Measurements from ENCODE around the gene RGMA. TPM values are rescaled to one million over a fixed set of nuclear protein-coding genes. Genes with fewer than 3 reads are reported as not detected.

RGMA gene
- total RNA-seq, 1 donor from 2014 or later, result 5.7 TPM

GRCh38 chr15:93070132-93070531 is 18.9 kb downstream of the RGMA start:
- peaks cover 5% of the 10 kb centered on the region for H3K36me3 Mint-ChIP-seq (ENCODE audit: low read depth, unreplicated experiment)
- H3K9me3 Mint-ChIP-seq (ENCODE audit: unreplicated experiment), result no peaks in the 10 kb centered on the region
- no peak for DNase-seq (ENCODE audit: low spot score)
- peaks cover 6% of the 10 kb centered on the region for H3K4me1 Mint-ChIP-seq (ENCODE audit: unreplicated experiment)
- H3K27me3 Mint-ChIP-seq (ENCODE audit: unreplicated experiment), result peaks cover 11% of the 10 kb centered on the region
- no peak overlapping the region for H3K27ac Mint-ChIP-seq (ENCODE audit: unreplicated experiment)
- no peak overlapping the region for H3K4me3 Mint-ChIP-seq (ENCODE audit: unreplicated experiment)
- no peak for TF ChIP-seq CTCF (IDR thresholded peaks at IDR 0.05; ENCODE audit: unreplicated experiment)

GRCh38 chr15:93068581-93069199 is 20.3 kb downstream of the RGMA start:
- no peak for TF ChIP-seq CTCF (IDR thresholded peaks at IDR 0.05; ENCODE audit: unreplicated experiment)
- Mint-ChIP-seq H3K27ac (ENCODE audit: unreplicated experiment) (no peak overlapping the region), H3K36me3 (ENCODE audit: low read depth, unreplicated experiment) (peaks cover 5% of the 10 kb centered on the region)

GRCh38 chr15:93067649-93068085 is 21.3 kb downstream of the RGMA start:
- no peak overlapping the region for H3K4me3 Mint-ChIP-seq (ENCODE audit: unreplicated experiment)
- no peak overlapping the region for H3K27ac Mint-ChIP-seq (ENCODE audit: unreplicated experiment)
- DNase-seq (ENCODE audit: low spot score), result no peak
- H3K36me3 Mint-ChIP-seq (ENCODE audit: low read depth, unreplicated experiment), result peaks cover 5% of the 10 kb centered on the region
- H3K27me3 Mint-ChIP-seq (ENCODE audit: unreplicated experiment), result peaks cover 5% of the 10 kb centered on the region
- TF ChIP-seq CTCF (IDR thresholded peaks at IDR 0.05; ENCODE audit: unreplicated experiment), result no peak
- H3K4me1 Mint-ChIP-seq (ENCODE audit: unreplicated experiment), result peaks cover 8% of the 10 kb centered on the region
- H3K9me3 Mint-ChIP-seq (ENCODE audit: unreplicated experiment), result no peaks in the 10 kb centered on the region

More at GRCh38 chr15:93068581-93069199, 20.3 kb downstream of the RGMA start:
- DNase-seq (ENCODE audit: low spot score), result no peak
- Mint-ChIP-seq H3K4me1 (ENCODE audit: unreplicated experiment) (peaks cover 6% of the 10 kb centered on the region), H3K4me3 (ENCODE audit: unreplicated experiment) (no peak overlapping the region), H3K27me3 (ENCODE audit: unreplicated experiment) (peaks cover 7% of the 10 kb centered on the region), H3K9me3 (ENCODE audit: unreplicated experiment) (no peaks in the 10 kb centered on the region)

- Mint-ChIP-seq H3K27me3 (ENCODE audit: unreplicated experiment) (peaks cover 4% of the 10 kb centered on the region), H3K9me3 (ENCODE audit: unreplicated experiment) (no peaks in the 10 kb centered on the region), H3K4me3 (ENCODE audit: unreplicated experiment) (no peak overlapping the region), H3K4me1 (ENCODE audit: unreplicated experiment) (peaks cover 7% of the 10 kb centered on the region), H3K36me3 (ENCODE audit: low read depth, unreplicated experiment) (peaks cover 3% of the 10 kb centered on the region), H3K27ac (ENCODE audit: unreplicated experiment) (no peak overlapping the region)
- DNase-seq (ENCODE audit: low spot score), result no peak
- no peak for TF ChIP-seq CTCF (IDR thresholded peaks at IDR 0.05; ENCODE audit: unreplicated experiment)
Observed at GRCh38 chr15:93066834-93067648, 22.0 kb downstream of the RGMA start.

GRCh38 chr15:93066224-93066681 is 22.8 kb downstream of the RGMA start:
- H3K9me3 Mint-ChIP-seq (ENCODE audit: unreplicated experiment), result no peaks in the 10 kb centered on the region
- H3K36me3 Mint-ChIP-seq (ENCODE audit: low read depth, unreplicated experiment), result no peaks in the 10 kb centered on the region
- TF ChIP-seq CTCF (IDR thresholded peaks at IDR 0.05; ENCODE audit: unreplicated experiment), result no peak
- H3K4me3 Mint-ChIP-seq (ENCODE audit: unreplicated experiment), result no peak overlapping the region
- no peak overlapping the region for H3K27ac Mint-ChIP-seq (ENCODE audit: unreplicated experiment)
- DNase-seq (ENCODE audit: low spot score), result no peak
- H3K27me3 Mint-ChIP-seq (ENCODE audit: unreplicated experiment), result peaks cover 2% of the 10 kb centered on the region
- peaks cover 3% of the 10 kb centered on the region for H3K4me1 Mint-ChIP-seq (ENCODE audit: unreplicated experiment)
